ENCODE results near the gene ADGRD1.

- TF ChIP-seq CTCF (IDR thresholded peaks at IDR 0.05) (no peak), POLR2AphosphoS5 (IDR thresholded peaks at IDR 0.05) (no peak), EP300 (IDR thresholded peaks at IDR 0.05) (no peak)
Measured at GRCh38 chr12:131015581-131016337, 62.1 kb downstream of the ADGRD1 start.
